HG03521 (cell line): Measurements from ENCODE around the gene DIP2C.
"Not testable (repeated sequence)": the region's sequence is repeated elsewhere in the genome, so short reads cannot be mapped to it uniquely, and the experiment has no call there.

Source experiments
- ATAC-seq: cut with Tn5 transposase; IDR thresholded peaks from one replicate; pipeline ENCODE4 v1.9.1; 2021; ENCODE audit warnings: mild to moderate bottlenecking, moderate library complexity; ENCODE audit not compliant: unreplicated experiment

DIP2C gene

GRCh38 chr10:615583-616152, 73.8 kb downstream of the DIP2C start:
- no peak for ATAC-seq

GRCh38 chr10:614790-615582, 74.5 kb downstream of the DIP2C start:
- ATAC-seq = no peak

GRCh38 chr10:614139-614711, 75.2 kb downstream of the DIP2C start:
- ATAC-seq = no peak

- ATAC-seq = no peak
These were observed 76.0 kb downstream of the DIP2C start for GRCh38 chr10:613271-614138.

- ATAC-seq = no peak
These were observed 76.8 kb downstream of the DIP2C start for GRCh38 chr10:612696-613095.

- ATAC-seq = not testable (repeated sequence)
These were observed 78.7 kb downstream of the DIP2C start for GRCh38 chr10:610642-611305.

- ATAC-seq = no peak
These were observed 79.5 kb downstream of the DIP2C start for GRCh38 chr10:609868-610545.

GRCh38 chr10:609262-609658, 80.2 kb downstream of the DIP2C start:
- ATAC-seq = no peak

GRCh38 chr10:608331-609261, 80.9 kb downstream of the DIP2C start:
- no peak for ATAC-seq

GRCh38 chr10:607545-608185, 81.8 kb downstream of the DIP2C start:
- ATAC-seq = no peak

- ATAC-seq = no peak
These were observed 82.5 kb downstream of the DIP2C start for GRCh38 chr10:606762-607544.

GRCh38 chr10:605632-606325, 83.7 kb downstream of the DIP2C start:
- no peak for ATAC-seq

GRCh38 chr10:604716-605631, 84.5 kb downstream of the DIP2C start:
- no peak for ATAC-seq

GRCh38 chr10:603745-604144, 85.7 kb downstream of the DIP2C start:
- no peak for ATAC-seq

GRCh38 chr10:602391-603005, 87.0 kb downstream of the DIP2C start:
- ATAC-seq = no peak

- ATAC-seq = no peak
These were observed 87.9 kb downstream of the DIP2C start for GRCh38 chr10:601660-601963.
